ENCODE measurements around the gene SSPN.

DNA sequence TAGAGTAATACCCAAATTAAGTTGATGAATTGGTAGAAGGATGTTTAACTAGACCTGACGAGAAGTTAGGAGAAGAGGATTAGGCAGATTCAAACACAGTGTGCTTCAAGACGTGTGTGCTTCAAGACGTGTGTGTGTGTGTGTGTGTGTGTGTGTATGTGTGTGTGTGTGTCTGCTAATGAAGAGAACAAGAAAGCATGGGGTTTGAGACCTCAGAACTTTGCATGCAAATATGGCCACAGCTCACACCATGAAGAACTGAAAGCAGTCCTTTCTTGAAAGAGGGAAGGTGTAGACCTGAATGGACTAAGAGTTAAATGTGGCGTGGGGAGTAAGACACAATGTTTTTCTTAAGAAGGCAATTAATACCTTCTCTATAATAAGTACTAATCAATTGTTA is 32.5 kb upstream of the SSPN start:
- TF ChIP-seq GABPA (tag; conservative IDR thresholded peaks at IDR 0.05; ENCODE audit: low read depth) (no peak), CBX3 (IDR thresholded peaks at IDR 0.05; ENCODE audit: borderline replicate concordance in 1 of 2, low read length in 2 of 2) (no peak), SNRNP70 (optimal IDR thresholded peaks at IDR 0.05; ENCODE audit: low read depth, low read length) (no peak)
- TF ChIP-seq, protein P1, sequence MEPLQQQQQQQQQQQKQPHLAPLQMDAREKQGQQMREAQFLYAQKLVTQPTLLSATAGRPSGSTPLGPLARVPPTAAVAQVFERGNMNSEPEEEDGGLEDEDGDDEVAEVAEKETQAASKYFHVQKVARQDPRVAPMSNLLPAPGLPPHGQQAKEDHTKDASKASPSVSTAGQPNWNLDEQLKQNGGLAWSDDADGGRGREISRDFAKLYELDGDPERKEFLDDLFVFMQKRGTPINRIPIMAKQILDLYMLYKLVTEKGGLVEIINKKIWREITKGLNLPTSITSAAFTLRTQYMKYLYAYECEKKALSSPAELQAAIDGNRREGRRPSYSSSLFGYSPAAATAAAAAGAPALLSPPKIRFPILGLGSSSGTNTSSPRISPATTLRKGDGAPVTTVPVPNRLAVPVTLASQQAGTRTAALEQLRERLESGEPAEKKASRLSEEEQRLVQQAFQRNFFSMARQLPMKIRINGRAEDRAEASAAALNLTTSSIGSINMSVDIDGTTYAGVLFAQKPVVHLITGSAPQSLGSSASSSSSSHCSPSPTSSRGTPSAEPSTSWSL (CRISPR knock-in tag; IDR thresholded peaks at IDR 0.05; ENCODE audit: borderline replicate concordance): no peak

Measured in K562 (cell line).